ENCODE data around the gene TMPRSS5.
"Not testable (repeated sequence)": the region's sequence is repeated elsewhere in the genome, so short reads cannot be mapped to it uniquely, and the experiment has no call there.

TMPRSS5 gene

GRCh38 chr11:113697756-113698407 is 8.2 kb downstream of the TMPRSS5 start:
- in situ Hi-C loops (cut with MboI; ENCODE audit: low sequenced_read_pairs), result no loop called here

DNA sequence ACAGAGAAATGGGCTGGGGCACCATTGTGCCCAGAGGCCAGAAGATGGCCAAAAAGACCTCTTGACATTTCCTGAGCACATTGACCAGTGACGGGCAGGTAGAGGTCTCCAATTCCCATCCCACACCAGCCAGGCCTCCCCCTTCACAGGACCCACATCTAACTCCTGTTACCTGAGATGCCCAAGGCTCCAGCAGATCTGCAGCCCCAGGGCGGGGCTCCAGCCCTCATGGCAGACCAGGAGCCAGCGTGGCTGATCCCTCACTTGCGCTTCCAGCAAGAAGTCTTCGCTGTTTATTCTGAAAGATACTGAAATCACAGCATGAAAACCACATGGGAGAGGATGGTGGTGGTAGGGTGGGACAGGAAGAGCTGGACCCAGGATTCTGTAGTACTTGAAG is 9.0 kb downstream of the TMPRSS5 start:
- in situ Hi-C loops (cut with MboI; ENCODE audit: low sequenced_read_pairs), result no loop called here

DNA sequence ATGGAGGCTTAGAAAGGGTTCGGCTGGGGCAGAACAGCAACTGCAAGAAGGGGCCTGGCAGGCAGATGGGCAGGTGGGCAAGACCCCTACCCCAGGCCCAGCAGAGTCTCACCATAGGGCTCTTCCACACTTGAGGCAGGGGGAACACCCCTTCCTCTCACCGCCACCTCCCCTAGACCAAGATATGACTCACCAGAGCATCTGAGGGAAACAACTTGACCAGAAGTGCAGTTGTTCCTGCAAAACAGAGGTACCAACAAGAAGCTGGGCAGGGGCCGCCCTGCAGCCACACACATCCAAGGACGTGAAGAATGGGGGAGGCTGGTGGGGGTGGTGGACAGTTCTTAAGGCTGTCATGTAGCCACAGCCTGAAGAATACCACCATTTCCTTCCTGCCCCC is 10.9 kb downstream of the TMPRSS5 start:
- in situ Hi-C loops (cut with MboI; ENCODE audit: low sequenced_read_pairs), result no loop called here

DNA sequence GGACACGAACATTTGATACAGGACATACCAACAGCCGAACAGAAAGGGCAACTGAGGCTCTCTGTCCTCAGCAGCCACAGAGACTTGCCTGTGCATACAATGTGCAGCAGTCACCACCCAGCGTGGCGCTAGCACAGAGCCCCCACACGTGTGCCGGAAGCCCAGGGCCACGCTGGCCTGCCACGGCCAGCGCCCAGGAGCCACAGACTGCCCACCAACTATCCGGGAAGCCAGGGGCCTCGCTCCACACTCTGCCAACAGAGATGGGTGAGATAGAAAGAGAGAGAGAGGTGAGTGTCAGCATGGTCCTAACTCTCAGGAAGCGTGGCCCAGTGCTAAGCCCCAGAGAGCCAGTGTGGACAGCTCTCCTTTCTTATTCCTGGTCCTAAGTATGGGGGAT is 11.7 kb downstream of the TMPRSS5 start:
- in situ Hi-C loops (cut with MboI; ENCODE audit: low sequenced_read_pairs), result no loop called here

- in situ Hi-C loops (cut with MboI; ENCODE audit: low sequenced_read_pairs), result no loop called here
Observed at GRCh38 chr11:113693030-113693429, 13.1 kb downstream of the TMPRSS5 start.

- in situ Hi-C loops (cut with MboI; ENCODE audit: low sequenced_read_pairs), result no loop called here
Observed at GRCh38 chr11:113690619-113691569, 15.2 kb downstream of the TMPRSS5 start.

DNA sequence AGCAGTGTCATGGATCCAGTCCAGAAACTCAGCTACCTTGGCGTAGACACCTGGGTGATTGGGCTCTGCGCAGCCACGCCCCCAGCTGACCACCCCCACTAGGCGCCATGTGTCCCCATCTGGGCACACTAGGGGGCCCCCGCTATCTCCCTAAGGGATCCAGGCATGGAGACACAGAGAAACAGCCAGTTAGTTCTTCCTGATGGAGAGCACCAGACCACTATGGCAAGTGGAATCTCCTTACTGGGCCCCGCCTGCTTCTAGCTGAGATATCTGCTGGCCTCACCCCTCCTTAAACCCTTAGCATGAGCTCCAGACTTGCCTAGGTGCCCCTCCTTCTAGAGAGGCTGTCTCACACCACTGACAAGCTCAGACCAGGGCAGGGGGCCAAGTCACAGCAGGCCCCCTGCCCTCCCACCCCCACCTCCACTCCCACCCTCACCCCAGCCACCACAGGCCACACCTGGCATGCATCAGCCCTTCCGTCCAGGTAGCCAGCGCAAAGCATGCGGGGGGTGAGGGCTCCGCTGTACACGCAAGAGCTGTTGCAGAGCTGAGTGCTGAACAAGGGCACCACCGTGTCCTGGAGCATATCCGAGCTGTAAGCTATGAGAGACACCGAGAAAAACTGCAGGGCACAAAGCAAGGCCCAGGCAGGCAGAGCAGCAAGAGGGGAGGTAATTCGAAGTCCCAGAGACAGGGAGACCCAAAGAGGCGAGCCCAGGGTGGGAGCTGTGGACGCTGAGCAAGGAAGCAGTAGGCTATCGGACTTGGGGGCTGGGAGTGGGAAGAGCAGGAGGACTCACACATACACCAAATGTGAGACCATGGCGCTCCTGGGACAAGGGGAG is 16.1 kb downstream of the TMPRSS5 start:
- in situ Hi-C loops (cut with MboI; ENCODE audit: low sequenced_read_pairs), result no loop called here

DNA sequence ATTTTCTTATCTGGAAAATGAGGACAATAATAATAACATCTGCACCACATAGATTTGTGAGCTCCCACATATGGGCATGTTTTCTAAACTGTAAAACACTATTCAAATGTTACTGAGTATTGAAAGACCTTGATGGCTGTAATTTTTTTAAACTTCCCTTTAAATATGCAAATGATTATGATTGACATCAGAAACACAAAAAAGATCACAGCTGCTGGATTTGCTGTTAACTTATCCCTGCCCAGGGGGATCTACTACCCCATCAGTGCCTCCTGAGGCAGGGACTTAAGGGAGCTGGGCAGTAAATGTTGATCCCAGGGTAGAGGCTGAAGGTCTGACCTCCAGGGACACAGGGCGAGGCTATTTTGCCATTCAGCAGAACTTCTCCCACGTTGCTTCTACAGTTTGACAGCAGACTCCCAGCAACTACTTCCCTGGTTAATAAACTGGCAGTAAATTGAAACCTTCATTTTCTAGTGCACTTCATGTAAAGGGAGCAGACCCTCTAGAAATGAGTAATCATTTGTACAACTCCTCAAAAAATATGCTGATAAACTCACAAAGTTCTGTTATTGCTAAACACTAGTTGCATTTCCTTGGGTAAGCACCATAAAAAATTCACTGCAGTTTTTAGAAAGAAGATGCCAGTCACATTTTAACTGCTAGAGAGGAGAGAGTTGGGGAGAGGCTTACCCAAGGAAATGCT is 20.3 kb downstream of the TMPRSS5 start:
- in situ Hi-C loops (cut with MboI; ENCODE audit: low sequenced_read_pairs), result no loop called here

DNA sequence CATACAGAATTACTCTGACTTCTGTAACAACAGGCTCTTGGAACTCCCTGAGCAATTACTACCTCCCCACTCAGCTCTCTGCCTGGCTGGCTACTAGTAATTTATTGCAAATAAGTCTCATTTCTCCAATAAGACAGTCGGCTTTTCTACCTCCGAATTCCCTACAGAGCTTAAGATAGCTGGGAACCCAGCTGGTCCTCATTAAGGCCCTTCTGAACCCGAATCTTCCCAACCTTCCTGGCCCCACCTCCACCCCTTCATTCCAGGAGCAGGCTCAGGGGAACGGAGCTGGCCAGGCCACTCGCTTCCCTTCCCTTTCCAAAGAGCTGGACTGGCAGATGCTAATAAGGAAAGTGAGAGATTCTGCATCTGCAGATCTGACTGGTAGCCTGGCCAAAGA is 21.6 kb downstream of the TMPRSS5 start:
- in situ Hi-C loops (cut with MboI; ENCODE audit: low sequenced_read_pairs), result no loop called here

- in situ Hi-C loops (cut with MboI; ENCODE audit: low sequenced_read_pairs), result no loop called here
Observed at GRCh38 chr11:113683481-113684046, 22.5 kb downstream of the TMPRSS5 start.

GRCh38 chr11:113681711-113682413 is 24.2 kb downstream of the TMPRSS5 start:
- in situ Hi-C loops (cut with MboI; ENCODE audit: low sequenced_read_pairs), result no loop called here

DNA sequence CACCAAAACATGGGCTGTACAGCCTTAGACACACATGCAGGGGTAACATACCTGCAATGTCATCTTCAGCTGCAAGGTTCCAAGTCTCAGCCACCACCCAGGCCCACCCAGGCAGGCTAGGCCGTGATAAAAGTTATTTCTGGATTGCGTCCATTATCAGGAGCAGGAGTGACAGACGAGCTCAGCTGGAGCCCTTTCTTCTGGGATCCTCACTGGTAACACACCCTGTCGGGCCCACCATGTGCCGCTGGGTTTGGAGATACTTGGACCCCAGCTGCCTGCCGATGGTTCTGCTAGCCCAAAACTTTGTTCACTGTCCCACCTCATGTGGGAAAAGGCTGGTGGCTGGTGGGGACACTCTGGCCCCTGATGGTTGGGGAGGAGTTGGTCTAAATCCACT is 24.8 kb downstream of the TMPRSS5 start:
- in situ Hi-C loops (cut with MboI; ENCODE audit: low sequenced_read_pairs), result no loop called here

- in situ Hi-C loops (cut with MboI; ENCODE audit: low sequenced_read_pairs), result no loop called here
Observed at GRCh38 chr11:113677685-113678084, 28.4 kb downstream of the TMPRSS5 start.

DNA sequence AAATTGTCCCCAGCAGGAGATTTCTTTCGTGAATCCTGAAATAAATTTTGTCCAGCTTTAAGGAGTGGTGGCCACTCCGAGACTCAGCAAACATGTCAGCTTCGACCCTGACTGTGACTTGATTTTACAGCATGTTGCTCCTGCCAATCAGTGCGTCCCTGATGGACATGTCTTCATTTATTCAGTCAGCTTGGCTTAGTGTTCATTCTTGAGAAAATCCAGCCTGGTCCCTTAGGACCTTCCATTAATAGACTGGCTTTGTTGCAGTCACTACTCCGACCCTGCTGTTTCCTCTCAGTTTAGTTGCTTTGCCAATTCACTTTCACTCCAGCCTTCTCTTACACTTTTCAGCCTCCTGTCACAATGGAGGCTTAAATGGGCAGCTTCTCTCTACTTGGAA is 30.5 kb downstream of the TMPRSS5 start:
- in situ Hi-C loops (cut with MboI; ENCODE audit: low sequenced_read_pairs), result no loop called here

- in situ Hi-C loops (cut with MboI; ENCODE audit: low sequenced_read_pairs), result no loop called here
Observed at GRCh38 chr11:113675003-113675561, 31.0 kb downstream of the TMPRSS5 start.

DNA sequence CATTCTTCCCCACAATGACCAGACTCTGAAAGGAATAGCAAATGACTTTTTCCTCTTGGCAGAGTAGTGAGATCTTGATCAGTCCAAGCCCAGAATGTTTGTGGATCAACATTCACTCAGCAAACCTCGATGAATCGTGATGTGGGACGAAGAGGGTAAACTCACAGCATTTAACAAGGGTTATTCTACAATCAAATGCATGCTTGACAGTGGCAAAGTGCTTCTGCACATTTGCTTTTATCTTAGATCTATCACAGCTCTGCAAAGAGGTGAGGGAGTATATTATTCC is 31.8 kb downstream of the TMPRSS5 start:
- in situ Hi-C loops (cut with MboI; ENCODE audit: low sequenced_read_pairs), result no loop called here

GRCh38 chr11:113673550-113674396 is 32.3 kb downstream of the TMPRSS5 start:
- in situ Hi-C loops (cut with MboI; ENCODE audit: low sequenced_read_pairs), result no loop called here

DNA sequence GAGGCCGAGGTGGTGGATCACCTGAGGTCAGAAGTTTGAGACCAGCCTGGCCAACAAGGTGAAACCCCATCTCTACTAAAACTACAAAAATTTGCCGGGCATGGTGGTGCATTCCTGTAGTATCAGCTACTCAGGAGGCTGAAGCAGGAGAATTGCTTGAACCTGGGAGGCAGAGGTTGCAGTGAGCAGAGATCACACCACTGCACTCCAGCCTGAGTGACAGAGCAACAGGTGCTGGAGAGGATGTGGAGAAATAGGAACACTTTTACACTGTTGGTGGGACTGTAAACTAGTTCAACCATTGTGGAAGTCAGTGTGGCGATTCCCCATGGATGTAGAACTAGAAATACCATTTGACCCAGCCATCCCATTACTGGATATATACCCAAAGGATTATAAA is 34.2 kb downstream of the TMPRSS5 start:
- in situ Hi-C loops (cut with MboI; ENCODE audit: low sequenced_read_pairs), result not testable (repeated sequence)

DNA sequence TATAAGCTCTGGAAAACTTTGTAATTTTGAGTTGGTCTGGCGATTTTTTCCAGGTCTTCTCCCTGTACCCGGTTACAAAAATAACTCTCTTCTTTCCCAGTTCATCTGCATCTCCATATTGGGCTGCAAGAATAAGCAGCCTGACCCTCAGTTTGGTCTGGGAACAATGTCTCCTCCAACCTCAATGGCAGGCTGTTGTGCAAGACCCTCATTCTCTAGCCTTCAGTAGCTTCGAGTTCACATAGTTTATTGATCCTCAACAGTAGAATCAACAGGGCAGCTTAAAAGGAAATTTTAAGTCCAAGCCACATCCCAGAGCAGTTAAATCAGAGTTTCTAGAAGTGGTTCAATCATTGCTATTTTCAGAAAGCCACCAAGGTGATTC is 35.3 kb downstream of the TMPRSS5 start:
- in situ Hi-C loops (cut with MboI; ENCODE audit: low sequenced_read_pairs), result no loop called here

All from HL-60/S4 treated with retinoic acid at 250 ng/mL for 4 days and 3 days (cell line).